Amygdala (tissue), 56 donors: ENCODE measurements around the gene GCA.
A peak's percentile ranks its signal among the peaks of the same experiment; 100 is the strongest.

Experiments used
- DNase-seq, 56 donors: peaks; one replicate each; lab custom pipeline; 2025; lab: John Stamatoyannopoulos, UW

Gene GCA

DNA sequence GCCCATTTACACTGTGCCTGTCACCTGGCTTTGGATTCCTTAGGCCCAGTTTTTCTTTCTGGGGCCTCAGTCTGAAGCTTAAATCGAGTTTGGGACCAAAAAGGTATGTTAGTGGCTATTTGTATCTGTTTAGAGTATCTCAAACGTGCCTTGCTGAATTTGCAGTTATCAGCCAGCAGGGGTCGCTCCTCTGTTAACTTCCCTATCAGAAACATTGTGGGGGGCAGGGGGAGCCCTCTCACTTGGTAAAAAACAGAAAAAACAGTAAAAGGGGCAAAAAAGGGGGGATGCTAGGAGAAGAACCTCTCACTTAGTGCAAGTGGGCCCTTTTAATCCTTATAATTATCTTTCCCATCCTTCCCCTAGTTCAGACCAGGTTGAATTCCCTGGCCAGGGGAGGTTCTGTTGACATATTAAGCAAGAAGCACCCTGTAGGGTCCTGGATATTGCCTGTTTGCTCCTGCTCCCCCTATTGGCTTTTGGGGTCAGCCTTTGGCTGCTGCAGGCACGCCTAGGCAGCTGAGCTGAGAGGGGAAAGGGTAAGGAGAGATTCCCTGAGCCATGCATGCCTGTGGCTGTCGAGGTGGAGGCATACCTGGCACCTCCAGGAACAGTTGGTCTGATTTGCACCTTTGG, 16.7 kb upstream of the GCA start:
- DNase-seq: no peak

DNA sequence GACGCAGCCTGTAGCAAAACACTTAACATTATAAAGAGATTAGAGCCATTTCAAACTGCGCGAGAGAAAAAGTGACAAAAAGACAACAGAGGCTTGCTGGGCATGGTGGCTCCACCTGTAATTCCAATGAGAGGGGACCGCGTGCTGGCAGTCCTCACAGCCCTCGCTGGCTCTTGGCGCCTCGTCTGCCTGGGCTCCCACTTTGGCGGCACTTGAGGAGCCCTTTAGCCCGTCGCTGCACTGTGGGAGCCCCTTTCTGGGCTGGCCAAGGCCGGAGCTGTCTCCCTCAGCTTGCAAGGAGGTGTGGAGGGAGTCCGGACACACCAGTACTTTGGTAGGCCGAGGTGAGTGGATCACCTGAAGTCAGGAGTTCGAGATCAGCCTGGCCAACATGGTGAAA, 16.1 kb upstream of the GCA start:
- DNase-seq: no peak

DNA sequence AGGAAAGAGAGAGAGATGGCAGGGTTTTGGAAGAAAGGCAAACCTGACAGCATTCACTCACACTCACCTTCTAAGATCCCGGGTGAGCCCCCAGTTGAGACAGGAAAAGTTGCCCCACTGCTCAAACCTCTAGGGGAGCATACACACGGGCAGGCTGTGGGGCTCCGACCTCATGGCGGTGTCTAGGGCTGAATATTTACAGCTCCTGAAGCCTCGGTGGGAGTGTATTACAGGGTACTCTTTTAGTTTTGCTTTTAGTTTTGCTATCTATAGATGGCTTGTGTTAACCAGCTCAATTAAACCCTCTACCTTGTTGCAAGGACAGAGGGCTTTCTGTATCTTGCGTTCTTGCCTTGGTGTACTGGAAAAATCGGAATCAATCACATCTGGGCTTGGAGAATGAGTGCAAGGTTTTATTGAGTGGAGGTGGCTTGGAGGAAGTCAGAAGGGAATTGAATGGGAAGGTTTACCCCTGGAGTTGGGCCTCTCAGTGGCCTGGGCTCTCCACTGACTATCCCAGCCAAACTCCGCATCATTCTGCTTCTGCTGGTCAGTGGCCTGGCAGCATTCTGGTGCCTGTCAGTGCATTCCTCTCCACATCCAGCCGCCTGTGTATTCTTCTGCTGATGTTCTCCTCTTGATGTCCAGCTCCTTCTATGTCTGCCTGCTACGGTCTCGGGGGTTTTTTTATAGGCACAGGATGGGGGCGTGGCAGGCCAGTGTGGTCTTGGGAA, 15.3 kb upstream of the GCA start:
- no peak for DNase-seq

DNA sequence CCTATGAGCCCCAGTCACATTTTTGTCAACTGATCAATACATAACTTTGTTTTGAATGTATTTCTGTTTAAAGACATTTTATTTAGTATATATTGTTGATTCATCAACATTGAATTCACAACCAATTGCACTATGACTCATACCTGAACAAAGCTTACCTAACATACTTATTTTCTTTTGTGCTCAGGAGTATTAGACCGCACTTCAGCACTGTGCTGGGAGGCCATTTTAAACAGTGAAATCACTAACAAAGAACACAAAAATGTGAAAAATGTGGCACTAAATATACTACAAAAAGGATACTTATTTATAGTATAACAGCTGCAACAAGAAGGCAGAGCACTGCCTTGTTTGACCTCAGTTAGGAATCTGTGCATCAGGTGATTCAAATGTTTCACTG, 13.1 kb upstream of the GCA start:
- no peak for DNase-seq

DNA sequence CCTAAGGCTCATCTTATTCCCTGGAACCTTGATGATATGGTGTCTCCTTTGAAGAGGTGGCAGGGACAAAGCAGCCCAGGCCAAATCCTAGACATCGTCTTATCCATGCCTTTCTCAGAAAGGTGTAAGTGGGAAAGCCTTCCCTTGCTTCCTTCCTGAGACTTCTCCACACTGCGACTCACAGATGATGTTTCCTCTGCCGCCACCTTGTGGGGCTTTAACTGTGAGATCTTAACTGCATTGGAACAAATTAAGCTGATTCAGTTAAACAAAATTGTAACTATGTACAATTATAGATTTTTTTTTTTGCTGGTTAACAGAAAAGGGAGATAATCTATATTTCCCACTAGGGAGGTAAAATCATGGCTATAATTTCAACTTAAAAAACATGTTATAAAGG, 10.0 kb upstream of the GCA start:
- DNase-seq: peak in 10 of 56 donors; percentile 2 to 45 (median 12)

DNA sequence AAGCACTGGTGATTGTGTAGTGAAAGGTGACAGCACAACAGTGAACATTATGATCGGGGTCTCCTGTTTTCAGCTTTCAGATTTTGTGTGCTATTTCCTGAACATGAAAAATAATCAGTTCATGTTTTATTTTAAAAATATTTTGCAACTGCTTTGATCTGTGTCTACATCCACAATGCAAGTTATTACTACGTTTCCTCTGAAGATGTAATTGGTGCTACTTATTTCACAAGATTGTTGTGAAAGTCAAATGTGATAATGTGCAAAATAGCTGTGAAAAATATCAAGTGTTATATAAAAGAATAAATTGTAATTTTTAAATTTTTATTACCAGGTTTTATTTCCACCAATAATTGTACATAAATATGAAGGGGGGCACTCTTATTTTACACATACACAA, 6.1 kb upstream of the GCA start:
- DNase-seq: no peak

DNA sequence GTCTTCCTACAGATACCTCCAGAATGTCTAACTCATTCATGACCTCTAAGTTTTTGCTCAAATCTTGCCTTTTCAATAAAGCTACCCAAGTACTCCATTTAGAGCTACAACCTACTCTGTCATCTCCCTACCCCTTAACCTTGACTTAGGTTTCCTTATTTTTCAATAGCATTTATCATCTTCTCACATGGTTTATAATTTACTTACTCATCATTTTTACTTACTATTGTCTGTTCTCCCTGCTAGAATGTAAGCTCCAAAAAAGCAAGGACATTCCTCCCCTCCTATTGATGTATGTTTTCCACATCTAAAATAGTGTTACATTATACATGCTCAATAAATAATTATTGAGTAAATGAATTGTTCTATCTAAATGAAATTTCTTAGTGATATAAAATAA, 3.1 kb upstream of the GCA start:
- DNase-seq: no peak

DNA sequence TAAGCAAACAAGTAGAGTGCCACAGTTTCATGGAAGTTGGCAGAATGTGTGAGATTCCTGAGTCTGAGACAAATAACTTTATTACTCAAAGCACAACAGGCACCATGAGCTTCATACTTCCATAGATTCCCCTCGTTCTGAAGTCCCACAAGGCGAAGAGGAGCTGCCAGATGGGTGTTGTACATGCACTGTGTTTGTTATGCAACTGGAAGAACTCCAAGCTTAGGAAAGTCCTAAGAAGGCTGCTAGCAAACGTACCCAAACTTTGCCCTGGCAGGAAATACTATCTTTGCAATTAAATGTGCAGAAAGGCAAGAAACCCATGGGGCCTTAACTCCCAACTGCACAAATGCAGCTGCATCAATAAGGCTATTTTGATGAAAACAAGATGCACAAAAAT, 1.6 kb upstream of the GCA start:
- no peak for DNase-seq

DNA sequence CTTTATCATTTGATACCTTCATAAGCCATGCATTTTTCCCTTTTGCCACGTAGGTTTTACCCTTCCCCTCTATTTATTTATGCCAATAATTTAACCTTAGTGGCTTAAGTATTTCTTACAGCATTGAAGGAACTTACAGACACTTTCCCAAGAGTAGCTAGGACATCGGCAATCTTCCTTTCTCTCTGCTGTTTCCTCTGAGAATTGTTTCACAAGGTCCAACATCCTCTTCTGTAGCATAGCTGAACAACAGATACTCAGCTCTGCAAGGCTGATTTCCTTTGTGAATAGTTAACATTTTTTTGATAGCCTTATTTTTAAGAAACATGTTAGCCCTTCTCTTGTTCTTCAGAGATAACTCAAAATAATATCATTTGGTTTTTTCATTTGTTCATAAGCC, 1.1 kb upstream of the GCA start:
- no peak for DNase-seq

DNA sequence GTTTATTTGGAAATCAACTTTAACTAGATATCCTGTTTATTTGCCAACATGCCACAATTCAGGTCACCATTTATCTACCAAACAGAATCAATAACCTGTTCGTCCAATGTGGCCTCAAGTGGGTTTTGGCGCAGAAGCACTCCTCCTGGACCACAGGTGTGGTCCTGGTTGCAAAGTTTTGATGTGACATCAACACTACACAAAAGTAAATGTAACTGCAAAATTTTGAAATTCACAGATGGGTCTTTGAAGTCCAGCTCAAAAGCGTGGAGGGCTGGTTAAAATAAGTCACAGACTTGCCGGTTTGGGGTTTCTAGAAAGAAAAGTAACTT, 474 bp upstream of the GCA start:
- DNase-seq: peak in 1 of 56 donors; percentile 28

DNA sequence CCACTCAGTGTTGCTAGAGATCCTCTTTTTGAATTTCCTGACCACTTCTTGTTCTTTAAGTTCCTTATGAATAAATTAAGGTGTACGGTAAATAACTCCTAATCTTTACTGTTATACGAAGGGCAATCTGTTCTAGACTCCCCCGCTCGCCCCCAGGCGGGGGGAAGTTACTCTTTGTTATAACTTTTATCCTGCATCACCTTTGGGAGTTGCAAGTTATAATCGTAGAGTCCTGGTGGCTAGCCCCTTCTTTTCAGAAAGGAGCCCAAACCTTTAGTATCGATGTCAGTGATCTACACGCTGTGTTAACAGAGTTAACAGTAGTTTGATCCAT, 652 bp downstream of the GCA start:
- DNase-seq: peak in 1 of 56 donors; percentile 35

DNA sequence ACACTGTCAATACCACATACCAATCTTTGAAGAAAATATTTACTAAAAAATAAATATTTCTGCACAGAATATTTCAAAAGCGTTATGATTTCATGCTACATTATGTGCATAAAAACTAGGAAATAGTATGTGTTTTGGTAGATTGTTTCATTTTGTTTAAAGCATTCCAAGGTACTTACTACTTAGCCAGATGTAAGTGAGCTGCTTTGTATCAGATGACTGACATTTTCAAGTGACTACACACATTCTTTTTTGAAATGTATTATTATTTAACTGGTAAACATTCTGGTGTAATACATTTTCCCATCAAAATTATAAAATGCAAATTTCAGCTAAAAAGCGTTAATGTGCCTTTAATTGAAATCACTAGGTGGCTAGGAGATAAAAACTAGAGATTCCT, 21.5 kb downstream of the GCA start:
- DNase-seq: no peak

DNA sequence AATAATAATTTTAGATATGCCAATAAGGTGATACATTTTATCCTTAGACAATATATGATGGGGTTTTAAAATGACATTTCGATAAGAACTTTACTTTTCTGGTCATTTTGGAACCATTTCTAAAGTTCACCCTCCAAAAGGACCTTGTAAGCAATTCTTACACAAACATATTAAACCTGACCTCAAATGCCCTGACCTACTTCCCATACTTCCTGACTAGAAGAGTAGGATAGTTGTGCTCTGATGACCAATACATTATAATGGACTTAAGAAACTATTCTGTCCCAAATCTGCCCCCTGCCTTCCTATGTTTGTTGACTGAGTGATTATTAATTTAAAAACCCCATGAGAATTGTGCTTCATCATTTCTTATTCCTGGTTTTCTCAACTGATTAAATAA, 24.6 kb downstream of the GCA start:
- no peak for DNase-seq

DNA sequence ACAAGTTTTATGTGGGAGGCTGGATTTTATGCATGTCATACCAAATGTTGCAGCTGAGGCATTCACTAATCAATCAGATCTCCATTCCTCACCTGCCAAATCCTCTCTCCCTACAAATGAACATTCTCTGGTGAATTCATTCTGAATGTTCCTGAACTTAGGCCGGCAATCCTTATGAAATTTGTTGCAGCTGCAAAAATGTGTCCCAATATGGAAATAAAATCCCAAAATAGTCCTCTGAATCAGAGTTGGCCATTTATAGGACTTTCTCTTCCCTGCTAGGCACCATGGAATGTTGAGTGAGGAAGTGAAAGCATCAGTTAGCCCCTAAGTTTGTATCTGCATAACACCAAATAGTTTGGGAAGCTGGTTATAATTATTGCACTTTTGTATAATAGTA, 25.6 kb downstream of the GCA start:
- DNase-seq: no peak

DNA sequence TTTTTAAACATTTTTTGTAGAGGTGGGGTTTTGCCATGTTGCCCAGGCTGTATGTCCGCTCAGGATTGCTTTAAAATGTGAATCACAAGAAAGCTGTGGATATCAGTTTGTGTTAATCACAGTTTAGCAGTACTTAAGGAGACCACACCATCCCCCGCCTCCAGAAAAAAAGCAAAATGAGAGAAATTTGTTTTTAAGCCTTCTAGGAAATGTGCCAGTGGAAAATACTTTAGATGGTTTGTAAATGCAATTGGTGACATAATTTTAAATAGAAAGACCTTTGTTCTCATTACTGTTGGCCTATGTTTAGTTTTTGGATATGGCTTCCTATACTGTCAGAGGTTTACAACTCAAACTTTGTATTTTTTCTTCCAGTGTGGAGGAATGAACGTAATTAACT, 27.0 kb downstream of the GCA start:
- no peak for DNase-seq

DNA sequence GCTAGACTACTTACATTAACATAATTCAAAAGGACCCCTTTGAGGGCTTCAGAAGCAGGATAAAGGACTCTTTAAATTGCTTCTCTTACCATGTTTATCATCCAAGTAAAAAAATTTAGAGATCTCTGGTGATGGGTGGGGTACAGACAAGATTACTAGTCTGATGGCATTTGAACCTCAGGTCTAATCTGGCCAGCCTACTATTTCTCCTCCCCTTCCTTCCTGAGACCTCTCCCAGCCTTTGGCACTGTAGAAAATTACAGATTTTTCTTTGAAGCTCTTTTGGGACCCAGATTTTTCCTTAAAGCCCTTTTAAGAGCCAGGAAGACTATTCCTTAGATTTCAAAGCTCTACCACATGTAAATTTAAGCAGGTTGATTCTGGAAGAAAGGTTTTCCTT, 28.9 kb downstream of the GCA start:
- no peak for DNase-seq

DNA sequence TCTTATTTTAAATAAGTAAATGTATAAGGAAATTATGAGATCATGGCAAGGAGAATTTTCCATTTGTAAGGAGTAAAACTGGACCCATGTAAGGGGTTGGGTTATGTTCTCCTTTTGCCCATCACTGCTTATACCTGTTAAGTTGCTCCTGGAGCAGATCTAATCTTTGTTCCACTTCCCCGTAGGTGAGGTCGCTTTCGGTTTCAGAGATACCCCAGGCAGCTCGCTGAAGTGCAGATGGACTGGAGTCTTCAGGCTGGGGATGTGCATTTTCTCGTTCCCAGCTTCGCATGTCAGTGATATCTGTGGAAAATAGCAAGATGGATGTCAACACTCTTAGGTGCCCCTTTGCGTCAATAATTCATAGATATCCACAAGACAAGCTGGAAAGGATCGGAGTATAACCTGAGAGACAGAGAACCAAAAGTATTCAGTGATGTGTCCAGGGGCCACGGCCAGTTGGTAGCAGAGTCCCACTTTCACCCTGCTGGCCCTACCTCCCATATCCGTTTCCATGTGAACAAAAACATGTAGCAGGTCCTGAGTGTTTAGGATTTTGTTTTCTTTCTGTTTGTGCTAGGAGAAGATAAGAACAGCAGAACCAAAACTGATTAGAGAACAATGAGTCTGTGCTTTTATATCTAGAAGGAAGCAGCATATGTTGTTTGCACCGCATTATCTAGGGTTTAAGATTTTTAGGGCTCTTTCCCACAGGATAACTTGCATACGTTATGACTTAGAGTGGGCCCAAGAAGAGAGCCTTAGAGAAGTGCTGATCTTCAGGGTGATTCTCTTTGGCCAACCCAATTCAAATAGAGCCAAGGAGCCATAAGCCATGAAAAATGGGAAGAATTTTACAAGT, 36.0 kb downstream of the GCA start:
- no peak for DNase-seq

DNA sequence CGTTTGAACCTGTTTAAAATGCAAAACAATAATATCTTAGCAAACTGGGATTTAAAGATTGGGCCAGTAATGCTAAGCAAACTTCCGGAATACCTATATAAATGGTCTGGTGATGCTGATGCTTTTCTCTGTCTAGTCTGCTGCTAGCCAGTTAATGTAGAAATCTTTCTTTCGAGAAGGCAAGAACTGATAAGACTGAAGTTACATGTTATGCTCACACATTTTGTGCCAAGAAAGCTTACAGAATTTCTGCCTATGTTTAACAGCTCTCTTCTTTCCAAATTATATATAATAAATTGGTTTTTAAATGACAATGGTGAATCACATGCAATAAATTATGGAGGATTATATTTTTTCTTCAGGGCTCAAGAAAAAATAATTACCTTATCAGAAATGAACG, 37.9 kb downstream of the GCA start:
- DNase-seq: no peak

DNA sequence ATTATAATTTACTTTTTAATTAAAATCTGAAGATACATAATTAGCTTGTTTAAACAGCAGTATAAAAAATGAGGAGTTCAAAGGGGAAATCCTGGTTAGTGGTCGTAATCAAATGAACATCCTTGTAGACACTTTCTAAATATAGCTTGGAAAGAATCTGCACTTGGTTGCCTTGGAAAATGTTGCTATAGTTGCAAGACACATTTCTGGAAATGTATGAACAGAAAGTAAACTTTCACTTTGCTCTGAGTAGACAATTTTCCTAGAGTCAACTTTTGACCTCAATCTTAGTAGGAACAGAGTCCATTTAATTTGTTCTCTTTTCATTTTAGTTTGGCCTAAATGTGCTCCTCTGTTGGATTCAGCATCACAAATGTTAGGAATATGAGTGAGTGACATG, 38.3 kb downstream of the GCA start:
- no peak for DNase-seq

DNA sequence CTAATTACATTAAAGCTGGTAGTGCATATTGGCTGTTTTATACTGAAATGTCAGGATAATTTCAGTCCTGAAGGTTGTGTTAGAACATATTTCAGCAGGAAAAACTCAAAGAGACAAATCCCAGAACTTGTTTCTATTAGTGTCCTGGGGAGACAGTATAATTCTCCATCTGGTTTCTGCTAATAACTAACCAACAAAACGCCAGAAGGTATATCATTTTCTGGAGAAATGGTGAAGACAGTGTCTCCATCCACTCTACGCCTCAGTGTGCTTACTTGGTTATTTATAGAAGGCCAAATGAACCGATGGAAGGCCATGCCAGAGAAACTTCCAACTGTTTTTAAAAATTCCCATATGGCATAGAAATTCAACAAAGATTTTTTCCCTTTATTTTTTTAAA, 41.6 kb downstream of the GCA start:
- no peak for DNase-seq

DNA sequence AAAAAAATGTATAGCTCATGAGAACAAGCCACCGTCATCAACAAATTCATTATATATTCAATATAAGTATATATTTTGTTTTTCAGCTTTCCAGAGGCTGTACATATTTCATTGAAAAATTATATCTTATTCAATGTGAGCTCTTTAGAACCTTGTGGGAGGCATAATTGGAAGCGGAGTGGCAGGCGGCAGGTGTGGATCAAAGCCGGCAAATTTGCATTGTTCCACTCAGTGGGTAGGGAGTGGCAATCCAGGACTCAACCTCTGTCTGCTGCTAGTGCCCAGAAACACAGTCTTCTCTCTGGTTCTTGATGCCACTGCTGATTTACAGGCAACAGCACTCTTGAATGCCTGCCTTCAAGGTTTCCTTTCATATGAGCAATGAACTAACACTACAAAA, 46.9 kb downstream of the GCA start:
- DNase-seq: no peak

DNA sequence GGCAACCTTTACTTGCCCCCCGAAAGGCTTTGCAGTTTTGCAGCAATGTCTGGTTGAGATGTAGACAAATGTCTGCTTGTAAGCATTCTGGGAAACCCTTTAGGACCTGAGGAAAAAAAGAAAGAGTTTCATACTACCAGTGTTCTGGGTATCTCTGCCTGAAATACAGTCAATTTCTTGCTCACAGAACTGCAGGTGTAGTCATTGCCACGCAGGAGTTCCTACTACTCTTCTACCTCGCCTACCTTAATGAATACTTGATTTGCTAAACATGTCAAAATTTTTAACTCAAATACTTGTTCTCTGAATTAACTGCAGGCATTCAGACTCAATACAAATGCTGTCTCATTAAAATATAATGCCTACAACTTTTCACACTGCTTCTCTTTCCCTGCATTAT, 56.4 kb downstream of the GCA start:
- DNase-seq: no peak
